Ishikawa (cell line): Measurements from ENCODE around the gene MYH7B.

Source experiments
- CEBPB ChIP-seq: IDR thresholded peaks from 2 replicates; pipeline ENCODE4 v1.6.1; 2012
- CREB1 ChIP-seq: IDR thresholded peaks from 2 replicates; pipeline ENCODE4 v1.6.1; 2012; ENCODE audit warnings: low read depth
- EGR1 ChIP-seq: IDR thresholded peaks from 2 replicates; pipeline ENCODE4 v1.6.1; 2012
- EP300 ChIP-seq: IDR thresholded peaks from 2 replicates; pipeline ENCODE4 v1.6.1; 2012; ENCODE audit warnings: borderline replicate concordance
- FOXM1 ChIP-seq: IDR thresholded peaks from 2 replicates; pipeline ENCODE4 v1.6.1; 2012; ENCODE audit warnings: low read depth, borderline replicate concordance
- NFIC ChIP-seq: IDR thresholded peaks from 2 replicates; pipeline ENCODE4 v1.6.1; 2012
- TCF12 ChIP-seq: IDR thresholded peaks from 2 replicates; pipeline ENCODE4 v1.6.1; 2012; ENCODE audit warnings: low read depth
- TEAD4 ChIP-seq: IDR thresholded peaks from 2 replicates; pipeline ENCODE4 v1.6.1; 2012
- YY1 ChIP-seq: IDR thresholded peaks from 2 replicates; pipeline ENCODE4 v1.6.1; 2012; ENCODE audit warnings: low read depth
- TF ChIP-seq, protein P1 (sequence below): IDR thresholded peaks from 2 replicates; pipeline ENCODE4 v1.6.1; 2012; ENCODE audit warnings: low read depth, mild to moderate bottlenecking
- TF ChIP-seq, protein P2 (sequence below): IDR thresholded peaks from 2 replicates; pipeline ENCODE4 v1.6.1; 2012

DNA sequence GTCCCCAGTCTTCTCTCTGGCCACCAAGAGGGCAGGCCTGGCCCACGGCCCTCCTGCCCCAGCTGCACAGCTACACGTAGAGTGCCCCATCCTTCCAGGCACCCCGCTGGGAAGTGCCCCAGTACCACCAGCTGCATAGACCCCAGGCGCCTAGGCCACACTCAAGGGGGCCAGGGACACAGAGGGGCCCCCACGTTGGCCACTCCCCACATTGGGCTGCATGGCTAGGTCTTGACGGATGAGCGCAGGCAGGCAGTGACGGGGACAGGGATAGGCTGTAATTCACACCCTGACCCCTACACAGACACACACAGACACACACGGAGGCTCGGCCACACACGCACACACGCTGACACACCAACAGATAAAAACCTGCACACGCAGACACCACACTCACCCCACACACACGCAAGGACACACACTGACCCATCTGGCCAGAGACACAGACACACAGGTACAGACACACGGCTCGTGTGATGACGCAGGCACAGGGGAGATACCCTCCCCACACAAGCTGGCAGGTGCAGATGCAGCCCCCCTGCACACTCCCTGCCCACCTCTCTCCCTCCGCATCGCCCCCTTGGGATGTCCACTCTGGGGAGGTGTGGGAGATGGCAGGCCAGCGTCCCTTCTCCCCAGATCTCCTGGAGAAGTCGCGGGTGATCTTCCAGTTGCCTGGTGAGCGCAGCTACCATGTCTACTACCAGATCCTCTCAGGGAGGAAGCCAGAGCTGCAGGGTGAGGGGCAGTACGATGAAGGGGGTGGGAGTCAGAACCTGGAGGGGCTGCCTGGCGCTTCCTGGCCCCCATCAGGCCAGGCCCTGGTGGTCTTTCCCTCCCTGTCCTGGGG lies 30.0 kb downstream of the MYH7B start:
- TF ChIP-seq FOXM1 (no peak), YY1 (no peak), NFIC (no peak), EP300 (no peak), TCF12 (no peak), TEAD4 (no peak), CREB1 (no peak), CEBPB (no peak), EGR1 (no peak)
- TF ChIP-seq, protein P1, sequence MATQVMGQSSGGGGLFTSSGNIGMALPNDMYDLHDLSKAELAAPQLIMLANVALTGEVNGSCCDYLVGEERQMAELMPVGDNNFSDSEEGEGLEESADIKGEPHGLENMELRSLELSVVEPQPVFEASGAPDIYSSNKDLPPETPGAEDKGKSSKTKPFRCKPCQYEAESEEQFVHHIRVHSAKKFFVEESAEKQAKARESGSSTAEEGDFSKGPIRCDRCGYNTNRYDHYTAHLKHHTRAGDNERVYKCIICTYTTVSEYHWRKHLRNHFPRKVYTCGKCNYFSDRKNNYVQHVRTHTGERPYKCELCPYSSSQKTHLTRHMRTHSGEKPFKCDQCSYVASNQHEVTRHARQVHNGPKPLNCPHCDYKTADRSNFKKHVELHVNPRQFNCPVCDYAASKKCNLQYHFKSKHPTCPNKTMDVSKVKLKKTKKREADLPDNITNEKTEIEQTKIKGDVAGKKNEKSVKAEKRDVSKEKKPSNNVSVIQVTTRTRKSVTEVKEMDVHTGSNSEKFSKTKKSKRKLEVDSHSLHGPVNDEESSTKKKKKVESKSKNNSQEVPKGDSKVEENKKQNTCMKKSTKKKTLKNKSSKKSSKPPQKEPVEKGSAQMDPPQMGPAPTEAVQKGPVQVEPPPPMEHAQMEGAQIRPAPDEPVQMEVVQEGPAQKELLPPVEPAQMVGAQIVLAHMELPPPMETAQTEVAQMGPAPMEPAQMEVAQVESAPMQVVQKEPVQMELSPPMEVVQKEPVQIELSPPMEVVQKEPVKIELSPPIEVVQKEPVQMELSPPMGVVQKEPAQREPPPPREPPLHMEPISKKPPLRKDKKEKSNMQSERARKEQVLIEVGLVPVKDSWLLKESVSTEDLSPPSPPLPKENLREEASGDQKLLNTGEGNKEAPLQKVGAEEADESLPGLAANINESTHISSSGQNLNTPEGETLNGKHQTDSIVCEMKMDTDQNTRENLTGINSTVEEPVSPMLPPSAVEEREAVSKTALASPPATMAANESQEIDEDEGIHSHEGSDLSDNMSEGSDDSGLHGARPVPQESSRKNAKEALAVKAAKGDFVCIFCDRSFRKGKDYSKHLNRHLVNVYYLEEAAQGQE = no peak
- TF ChIP-seq, protein P2, sequence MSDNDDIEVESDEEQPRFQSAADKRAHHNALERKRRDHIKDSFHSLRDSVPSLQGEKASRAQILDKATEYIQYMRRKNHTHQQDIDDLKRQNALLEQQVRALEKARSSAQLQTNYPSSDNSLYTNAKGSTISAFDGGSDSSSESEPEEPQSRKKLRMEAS = no peak
